OCI-LY7 (cell line): ENCODE data around the gene ZNF532. TPM values are rescaled to one million over a fixed set of nuclear protein-coding genes. Genes with fewer than 3 reads are reported as not detected.

Experiments used
- BruUV-seq: library from RNA; stranded (reverse); fragments of 400-500 nt; replicated peaks from 2 replicates; lab custom pipeline; 2021; lab: Mats Ljungman, UMichigan
- CTCF ChIA-PET: fragments of 300-600 bp; sonication (Branson Sonifier 250); formaldehyde crosslinking; loops from one replicate; lab custom pipeline; 2022; ENCODE audit warnings: antibody characterized with exemption; ENCODE audit not compliant: unreplicated experiment; lab: Charles Lee
- POLR2A ChIA-PET: fragments of 300-600 bp; sonication (Branson Sonifier 250); formaldehyde crosslinking; loops from one replicate; lab custom pipeline; 2022; ENCODE audit warnings: antibody characterized with exemption; lab: Charles Lee
- DNase-seq: peaks from one replicate; pipeline ENCODE4 v3.0.0-alpha.2; 2015; ENCODE audit warnings: low spot score
- H2AFZ ChIP-seq: fragments of 200-600 bp; sonication (generic), shearing (Covaris generic); 2 replicates; pipeline ENCODE4 v1.6.1; 2014; ENCODE audit warnings: mild to moderate bottlenecking, antibody characterized with exemption, low read length, moderate library complexity
- H3K27ac ChIP-seq: fragments of 200-600 bp; sonication (generic); 2 replicates; pipeline ENCODE4 v1.5.1; 2014; ENCODE audit warnings: mixed run types, low read depth, mild to moderate bottlenecking, moderate library complexity, low read length, inconsistent platforms; ENCODE audit not compliant: poor library complexity, severe bottlenecking
- H3K36me3 ChIP-seq: fragments of 200-600 bp; sonication (generic); 2 replicates; pipeline ENCODE4 v1.6.1; 2014; ENCODE audit warnings: mild to moderate bottlenecking, antibody characterized with exemption, low read length, moderate library complexity, mixed read lengths; ENCODE audit not compliant: insufficient read depth
- H3K4me1 ChIP-seq: fragments of 200-600 bp; sonication (generic); 2 replicates; pipeline ENCODE4 v1.5.1; 2014; ENCODE audit warnings: mild to moderate bottlenecking, low read length; ENCODE audit not compliant: insufficient read depth, poor library complexity, severe bottlenecking
- H3K4me2 ChIP-seq: fragments of 200-600 bp; sonication (generic); 2 replicates; pipeline ENCODE4 v1.6.1; 2014; ENCODE audit warnings: mild to moderate bottlenecking, low read length
- H3K4me3 ChIP-seq: fragments of 200-600 bp; sonication (generic); 2 replicates; pipeline ENCODE4 v1.5.1; 2014; ENCODE audit warnings: mild to moderate bottlenecking, low read depth, low read length; ENCODE audit not compliant: poor library complexity, severe bottlenecking
- H3K79me2 ChIP-seq: fragments of 200-600 bp; sonication (generic); 2 replicates; pipeline ENCODE4 v1.6.1; 2016; ENCODE audit warnings: low read depth, mild to moderate bottlenecking, low read length, moderate library complexity, mixed read lengths; ENCODE audit not compliant: insufficient read depth
- H3K9me2 ChIP-seq: fragments of 200-600 bp; sonication (generic); 2 replicates; pipeline ENCODE4 v1.6.1; 2016; ENCODE audit warnings: mild to moderate bottlenecking, low read length, mixed read lengths; ENCODE audit not compliant: insufficient read depth
- H3K9me3 ChIP-seq: fragments of 200-600 bp; sonication (generic); 2 replicates; pipeline ENCODE4 v1.6.1; 2014; ENCODE audit warnings: mild to moderate bottlenecking, mixed run types, low read length, mixed read lengths
- H4K20me1 ChIP-seq: fragments of 200-600 bp; sonication (generic); 2 replicates; pipeline ENCODE4 v1.6.1; 2014; ENCODE audit warnings: mild to moderate bottlenecking, antibody characterized with exemption, low read length, moderate library complexity, mixed read lengths; ENCODE audit not compliant: insufficient read depth
- EZH2phosphoT487 ChIP-seq: fragments of 200-600 bp; sonication (generic); IDR thresholded peaks from 2 replicates; pipeline ENCODE4 v1.6.1; 2018; ENCODE audit warnings: low read depth, borderline replicate concordance, mild to moderate bottlenecking, mixed run types, antibody characterized with exemption, low read length, moderate library complexity, mixed read lengths
- intact Hi-C: fragments of 100-400 bp; cut with micrococcal nuclease; formaldehyde crosslinking; loops from one replicate; pipeline ENCODE4 v1.10.0; 2022; ENCODE audit not compliant: unreplicated experiment
- total RNA-seq, 2 experiments: library from RNA; depleted of rRNA in 1 of 2; stranded (reverse); fragments of >200 nt in 1 of 2; shearing (Covaris generic) in 1 of 2; gene quantifications; 2 replicates each; pipeline ENCODE4 v1.2.3, GENCODE V29; 2014 to 2022
- TF ChIP-seq, protein P1 (sequence below): fragments of 200-600 bp; sonication (generic); conservative IDR thresholded peaks from 2 replicates; pipeline ENCODE4 v1.5.1; 2014; ENCODE audit warnings: mild to moderate bottlenecking, antibody characterized with exemption, low read length, moderate library complexity, mixed read lengths

ZNF532 gene
- total RNA-seq, 2 experiments from 2014 or later, result 10.4 to 18.7 TPM

DNA sequence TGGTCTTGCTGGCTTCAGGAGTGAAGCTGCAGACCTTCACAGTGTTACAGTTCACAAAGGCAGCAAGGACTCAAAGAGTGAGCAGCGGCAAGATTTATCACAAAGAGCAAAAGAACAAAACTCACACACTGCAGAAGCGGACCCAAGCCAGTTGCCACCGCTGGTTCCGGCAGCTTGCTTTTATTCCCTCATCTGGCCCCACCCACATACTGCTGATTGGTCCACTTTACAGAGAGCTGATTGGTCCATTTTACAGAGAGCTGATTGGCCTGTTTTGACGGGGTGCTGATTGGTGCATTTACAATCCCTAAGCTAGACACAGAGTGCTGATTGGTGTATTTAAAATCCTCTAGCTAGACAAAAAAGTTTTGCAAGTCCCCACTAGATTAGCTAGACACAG is 37.2 kb upstream of the ZNF532 start:
- Histone ChIP-seq H3K4me2 (no peak overlapping the region), H3K27ac (no peak overlapping the region), H3K79me2 (no peaks in the 10 kb centered on the region), H2AFZ (no peak overlapping the region), H3K4me1 (no peaks in the 10 kb centered on the region), H4K20me1 (no peaks in the 10 kb centered on the region), H3K4me3 (no peak overlapping the region), H3K9me3 (no peaks in the 10 kb centered on the region), H3K9me2 (no peaks in the 10 kb centered on the region), H3K36me3 (no peaks in the 10 kb centered on the region)
- POLR2A ChIA-PET, result no interaction called here
- no peak for DNase-seq
- no TSS peak for BruUV-seq
- TF ChIP-seq EZH2phosphoT487, result no peak
- TF ChIP-seq, protein P1, sequence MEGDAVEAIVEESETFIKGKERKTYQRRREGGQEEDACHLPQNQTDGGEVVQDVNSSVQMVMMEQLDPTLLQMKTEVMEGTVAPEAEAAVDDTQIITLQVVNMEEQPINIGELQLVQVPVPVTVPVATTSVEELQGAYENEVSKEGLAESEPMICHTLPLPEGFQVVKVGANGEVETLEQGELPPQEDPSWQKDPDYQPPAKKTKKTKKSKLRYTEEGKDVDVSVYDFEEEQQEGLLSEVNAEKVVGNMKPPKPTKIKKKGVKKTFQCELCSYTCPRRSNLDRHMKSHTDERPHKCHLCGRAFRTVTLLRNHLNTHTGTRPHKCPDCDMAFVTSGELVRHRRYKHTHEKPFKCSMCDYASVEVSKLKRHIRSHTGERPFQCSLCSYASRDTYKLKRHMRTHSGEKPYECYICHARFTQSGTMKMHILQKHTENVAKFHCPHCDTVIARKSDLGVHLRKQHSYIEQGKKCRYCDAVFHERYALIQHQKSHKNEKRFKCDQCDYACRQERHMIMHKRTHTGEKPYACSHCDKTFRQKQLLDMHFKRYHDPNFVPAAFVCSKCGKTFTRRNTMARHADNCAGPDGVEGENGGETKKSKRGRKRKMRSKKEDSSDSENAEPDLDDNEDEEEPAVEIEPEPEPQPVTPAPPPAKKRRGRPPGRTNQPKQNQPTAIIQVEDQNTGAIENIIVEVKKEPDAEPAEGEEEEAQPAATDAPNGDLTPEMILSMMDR, result no peak
- CTCF ChIA-PET, result no interaction called here
- intact Hi-C loops, result no loop called here

DNA sequence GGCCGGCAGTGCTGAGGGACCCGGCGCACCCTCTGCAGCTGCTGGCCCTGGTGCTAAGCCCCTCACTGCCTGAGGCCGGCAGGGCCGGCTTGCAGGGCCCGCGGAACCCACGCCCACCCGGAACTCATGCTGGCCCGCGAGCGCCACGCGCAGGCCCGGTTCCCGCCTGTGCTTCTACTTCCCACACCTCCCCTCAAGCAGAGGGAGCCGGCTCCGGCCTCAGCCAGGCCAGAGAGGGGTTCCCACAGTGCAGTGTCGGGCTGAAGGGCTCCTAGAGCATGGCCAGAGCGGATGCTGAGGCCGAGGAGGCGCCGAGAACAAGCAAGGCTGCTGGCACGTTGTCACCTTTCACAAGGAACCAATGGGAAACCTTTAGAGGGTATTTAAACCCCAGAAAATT is 36.8 kb upstream of the ZNF532 start:
- DNase-seq, result no peak
- no peaks in the 10 kb centered on the region for H3K9me3 ChIP-seq
- ChIA-PET POLR2A (no interaction called here), CTCF (no interaction called here)
- no peak overlapping the region for H2AFZ ChIP-seq
- H3K79me2 ChIP-seq, result no peaks in the 10 kb centered on the region
- H3K27ac ChIP-seq, result no peak overlapping the region
- H3K36me3 ChIP-seq, result no peaks in the 10 kb centered on the region
- TF ChIP-seq, protein P1, result no peak
- TF ChIP-seq EZH2phosphoT487, result no peak
- H3K4me2 ChIP-seq, result no peak overlapping the region
- intact Hi-C loops, result no loop called here
- no peaks in the 10 kb centered on the region for H4K20me1 ChIP-seq
- no peaks in the 10 kb centered on the region for H3K4me1 ChIP-seq
- H3K4me3 ChIP-seq, result no peak overlapping the region
- BruUV-seq, result no TSS peak
- H3K9me2 ChIP-seq, result no peaks in the 10 kb centered on the region

DNA sequence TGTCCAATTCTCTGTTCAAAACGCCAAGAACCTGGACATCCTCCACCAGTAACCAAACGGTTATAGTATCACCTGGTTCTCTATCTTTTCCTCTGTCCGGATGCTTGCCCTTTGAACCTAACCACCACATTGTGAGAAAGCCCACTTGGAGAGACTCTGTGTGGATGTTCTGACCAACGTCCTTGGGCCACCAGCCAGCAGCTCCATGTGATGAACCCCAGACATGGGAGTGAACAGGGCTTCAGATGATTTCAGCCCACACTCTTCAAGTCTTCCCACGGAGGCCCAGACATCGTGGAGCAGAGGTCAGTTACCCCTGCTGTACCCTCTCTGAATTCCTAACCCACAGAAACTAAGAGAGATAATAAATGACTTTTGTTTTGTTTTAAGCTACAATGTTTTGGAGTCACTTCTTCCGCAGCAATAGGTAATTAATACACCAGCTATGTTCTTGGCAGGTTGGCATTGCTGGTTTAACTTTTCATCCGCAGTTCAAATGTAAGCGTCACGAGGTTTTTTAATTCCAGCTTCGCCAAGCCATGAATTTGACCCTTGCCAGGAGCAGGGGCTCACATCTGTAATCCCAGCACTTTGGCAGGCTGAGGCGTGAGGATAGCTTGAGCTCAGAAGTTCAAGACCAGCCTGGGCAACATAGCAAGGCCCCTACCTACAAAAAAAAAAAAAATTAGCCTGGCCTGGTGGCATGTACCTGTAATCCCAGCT is 36.1 kb upstream of the ZNF532 start:
- no peaks in the 10 kb centered on the region for H4K20me1 ChIP-seq
- H3K9me2 ChIP-seq, result no peaks in the 10 kb centered on the region
- H3K27ac ChIP-seq, result no peak overlapping the region
- H2AFZ ChIP-seq, result no peak overlapping the region
- TF ChIP-seq, protein P1, result no peak
- TF ChIP-seq EZH2phosphoT487, result no peak
- ChIA-PET CTCF (no interaction called here), POLR2A (no interaction called here)
- H3K4me1 ChIP-seq, result no peaks in the 10 kb centered on the region
- no peak overlapping the region for H3K4me3 ChIP-seq
- no peaks in the 10 kb centered on the region for H3K79me2 ChIP-seq
- no peak for DNase-seq
- H3K36me3 ChIP-seq, result no peaks in the 10 kb centered on the region
- no TSS peak for BruUV-seq
- H3K9me3 ChIP-seq, result no peaks in the 10 kb centered on the region
- no peak overlapping the region for H3K4me2 ChIP-seq
- intact Hi-C loops, result no loop called here
